Stimulated activated naive CD4-positive, alpha-beta T cell treated with Interleukin-2 at 50 U/mL for 16 hours (primary cell): ENCODE results near the gene AKR1A1.

ENCODE experiments used
- DNase-seq: peaks from one replicate; lab custom pipeline; 2025; lab: John Stamatoyannopoulos, UW

Gene AKR1A1

GRCh38 chr1:45619149-45619921 lies 68.7 kb downstream of the AKR1A1 start:
- DNase-seq = no peak
